Stimulated activated CD4-positive, alpha-beta T cell treated with anti-CD3 and anti-CD28 coated beads, Interleukin-15, amount 100 ng/mL, for 1 hour (primary cell): ENCODE results near the gene TLCD5.

Experiments
- DNase-seq, 2 donors: peaks; one replicate each; pipeline ENCODE4 v3.0.0-alpha.2; 2020; ENCODE audit warnings: low read depth in 1 of 2, low spot score in 1 of 2

The TLCD5 gene

DNA sequence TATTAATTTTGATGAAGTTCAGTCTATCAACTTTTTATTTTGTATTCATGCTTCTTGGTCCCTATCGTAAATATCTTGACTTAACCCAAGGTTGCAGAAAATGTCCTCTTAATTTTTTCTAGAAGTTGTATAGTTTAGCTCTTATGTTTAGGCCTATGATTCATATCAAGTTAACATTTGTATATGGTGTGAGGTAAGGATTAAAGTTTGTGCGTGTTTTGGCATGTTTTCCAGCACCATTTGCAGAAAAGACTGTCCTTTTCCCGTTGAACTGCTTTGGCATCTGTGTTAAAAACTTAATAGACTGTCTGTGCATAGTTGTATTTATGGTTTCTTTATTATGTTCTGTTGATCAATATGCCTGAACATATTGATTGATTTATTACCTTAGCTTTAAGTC, 53.4 kb downstream of the TLCD5 start:
- no peak for DNase-seq

GRCh38 chr11:120381401-120381800, 56.3 kb downstream of the TLCD5 start:
- no peak for DNase-seq
